GM12874 (cell line): Measurements from ENCODE around the gene ACAP3.

Source experiments
- CTCF ChIP-seq: IDR thresholded peaks from 2 replicates; pipeline ENCODE4 v1.5.1; 2011; ENCODE audit warnings: low read depth, mild to moderate bottlenecking, control low read depth, low read length, moderate library complexity; ENCODE audit not compliant: insufficient read depth

Gene ACAP3

GRCh38 chr1:1273512-1274298 lies 34.0 kb downstream of the ACAP3 start, which contains the start of gene UBE2J2:
TSS of gene UBE2J2 (minus strand) at chr1:1273854. CDS start at chr1:1267992, 5,862 bp downstream.
- TF ChIP-seq CTCF = 0 out of 2 replicates have a peak, but pooled peaks have one; percentile 3

GRCh38 chr1:1273209-1273511 lies 34.6 kb downstream of the ACAP3 start:
- no peak for TF ChIP-seq CTCF

GRCh38 chr1:1272341-1273208 lies 35.2 kb downstream of the ACAP3 start:
- TF ChIP-seq CTCF = no peak

GRCh38 chr1:1270813-1271212 lies 36.9 kb downstream of the ACAP3 start:
- no peak for TF ChIP-seq CTCF

- no peak for TF ChIP-seq CTCF
These were observed 39.4 kb downstream of the ACAP3 start for GRCh38 chr1:1268284-1268682.

- TF ChIP-seq CTCF = no peak
These were observed 40.0 kb downstream of the ACAP3 start for GRCh38 chr1:1267488-1268283.

GRCh38 chr1:1264868-1265272 lies 42.9 kb downstream of the ACAP3 start:
- 0 out of 2 replicates have a peak, but pooled peaks have one; percentile 8 for TF ChIP-seq CTCF
